T-helper 2 cell treated with Interferon-gamma antibody and Interleukin-4, amounts not matched to agents 100 ng/mL and 5 ng/mL, for 36 hours (primary cell): ENCODE results near the gene PLA2G12B. TPM values are rescaled to one million over a fixed set of nuclear protein-coding genes. Genes with fewer than 3 reads are reported as not detected.

Experiments
- intact Hi-C: fragments of 100-400 bp; cut with micrococcal nuclease; formaldehyde crosslinking; loops from one replicate; pipeline ENCODE4 v1.15.1; 2023
- total RNA-seq: library from RNA; stranded (reverse); gene quantifications from 2 replicates; pipeline ENCODE4 v1.2.3, GENCODE V29; 2022

The PLA2G12B gene
- total RNA-seq, 1 donor from 2014 or later: not detected

- intact Hi-C loops: no loop called here
Measured at GRCh38 chr10:72895236-72895850, 59.3 kb downstream of the PLA2G12B start.

- intact Hi-C loops: no loop called here
Measured at GRCh38 chr10:72893136-72893798, 61.3 kb downstream of the PLA2G12B start, which contains the start of gene OIT3. Gene OIT3, plus strand, starts transcription at chr10:72893739. Its CDS starts 60 bp downstream, at chr10:72893799.

- intact Hi-C loops: no loop called here
Measured at GRCh38 chr10:72890086-72890485, 64.5 kb downstream of the PLA2G12B start.

- intact Hi-C loops: no loop called here
Measured at GRCh38 chr10:72889391-72889831, 65.2 kb downstream of the PLA2G12B start.

GRCh38 chr10:72888151-72888638 lies 66.4 kb downstream of the PLA2G12B start:
- intact Hi-C loops: no loop called here

- intact Hi-C loops: no loop called here
Measured at GRCh38 chr10:72887043-72887442, 67.6 kb downstream of the PLA2G12B start.

GRCh38 chr10:72886621-72887020 lies 68.0 kb downstream of the PLA2G12B start:
- intact Hi-C loops: no loop called here

- intact Hi-C loops: no loop called here
Measured at GRCh38 chr10:72885953-72886352, 68.7 kb downstream of the PLA2G12B start.

Other genes with a start within 250 kb of the PLA2G12B start
- 0.11 TPM in 1 of 2 replicates, not detected in the other for gene OIT3, start 61.1 kb downstream of the PLA2G12B start, total RNA-seq
- 30.0 and 32.6 TPM in 2 replicates for gene P4HA1, start 142.1 kb upstream of the PLA2G12B start, total RNA-seq
- gene NUDT13, start 155.6 kb upstream of the PLA2G12B start, total RNA-seq: 0.73 and 0.86 TPM in 2 replicates
- gene ECD, start 213.2 kb upstream of the PLA2G12B start, total RNA-seq: 30.2 and 31.7 TPM in 2 replicates
- 14.1 and 14.2 TPM in 2 replicates for gene FAM149B1, start 213.3 kb upstream of the PLA2G12B start, total RNA-seq